Stimulated activated CD4-positive, alpha-beta T cell treated with anti-CD3 and anti-CD28 coated beads, TNF-alpha, amount 100 ng/mL, for 4 hours (primary cell): ENCODE measurements around the gene CXCR1.
"Not testable (repeated sequence)": the region's sequence is repeated elsewhere in the genome, so short reads cannot be mapped to it uniquely, and the experiment has no call there.

Experiments used
- DNase-seq, 3 experiments: peaks; one replicate each; pipeline ENCODE4 v3.0.0-alpha.2; 2020; ENCODE audit warnings: low read depth in 3 of 3

The CXCR1 gene

GRCh38 chr2:218166791-218167190, at the start of gene CXCR1:
Gene CXCR1, minus strand, starts transcription at chr2:218166962. Its CDS starts 1,751 bp downstream, at chr2:218165211.
- peak in 1 of 3 experiments; percentile 9 for DNase-seq

- no peak for DNase-seq
Measured at GRCh38 chr2:218216336-218216673, 49.5 kb upstream of the CXCR1 start.

GRCh38 chr2:218214116-218214515, 47.4 kb upstream of the CXCR1 start:
- no peak for DNase-seq

- DNase-seq = no peak
Measured at GRCh38 chr2:218209078-218209477, 42.3 kb upstream of the CXCR1 start.

- DNase-seq = no peak
Measured at GRCh38 chr2:218202266-218202665, 35.5 kb upstream of the CXCR1 start.

GRCh38 chr2:218196974-218197373, 30.2 kb upstream of the CXCR1 start:
- no peak for DNase-seq

- DNase-seq = no peak
Measured at GRCh38 chr2:218194880-218195279, 28.1 kb upstream of the CXCR1 start.

- DNase-seq = no peak
Measured at GRCh38 chr2:218193701-218194100, 26.9 kb upstream of the CXCR1 start.

- no peak for DNase-seq
Measured at GRCh38 chr2:218192902-218193430, 26.2 kb upstream of the CXCR1 start.

GRCh38 chr2:218188528-218188927, 21.8 kb upstream of the CXCR1 start:
- DNase-seq = no peak

- DNase-seq = no peak
Measured at GRCh38 chr2:218187296-218188015, 20.7 kb upstream of the CXCR1 start.

GRCh38 chr2:218186876-218187275, 20.1 kb upstream of the CXCR1 start:
- DNase-seq = no peak

GRCh38 chr2:218186355-218186766, 19.6 kb upstream of the CXCR1 start:
- peak; percentile 31 to 50 (median 47) for DNase-seq

- no peak for DNase-seq
Measured at GRCh38 chr2:218184331-218184730, 17.6 kb upstream of the CXCR1 start.

- no peak for DNase-seq
Measured at GRCh38 chr2:218180467-218181114, 13.8 kb upstream of the CXCR1 start.

- no peak for DNase-seq
Measured at GRCh38 chr2:218179782-218180181, 13.0 kb upstream of the CXCR1 start.

- no peak for DNase-seq
Measured at GRCh38 chr2:218172845-218173244, 6.1 kb upstream of the CXCR1 start.

- not testable (repeated sequence) for DNase-seq
Measured at GRCh38 chr2:218171744-218172143, 5.0 kb upstream of the CXCR1 start.

- DNase-seq = no peak
Measured at GRCh38 chr2:218169757-218170546, 3.2 kb upstream of the CXCR1 start.

- DNase-seq = peak; percentile 26 to 49 (median 37)
Measured at GRCh38 chr2:218168635-218169462, 2.1 kb upstream of the CXCR1 start.

- DNase-seq = no peak
Measured at GRCh38 chr2:218168016-218168415, 1.3 kb upstream of the CXCR1 start.

- no peak for DNase-seq
Measured at GRCh38 chr2:218162814-218163213, 3.9 kb downstream of the CXCR1 start.
